Measurements from ENCODE around the gene NCK1. TPM values are rescaled to one million over a fixed set of nuclear protein-coding genes. Genes with fewer than 3 reads are reported as not detected.
A peak's percentile ranks its signal among the peaks of the same experiment; 100 is the strongest.

NCK1 gene
- polyA plus RNA-seq (ENCODE audit: insufficient read length in 3 of 3), result 10 to 100 TPM; 31.7 to 40.1 (median 36.5) TPM
- long read RNA-seq, donor 1, transcript NCK1-207 (4 exons, 1,971 nt), result major isoform, 6 of 9 reads
- long read RNA-seq, donor 1, partial matches to known transcripts, result 0 of 9 reads
- long read RNA-seq, donor 1, other reads (novel, unspliced or antisense), result 0 of 9 reads
- long read RNA-seq, donor 2, transcript NCK1-201 (4 exons, 1,937 nt), result major isoform, 5 of 7 reads
- long read RNA-seq, donor 2, partial matches to known transcripts, result 0 of 7 reads
- long read RNA-seq, donor 2, other reads (novel, unspliced or antisense), result 0 of 7 reads
- long read RNA-seq, donor 3, partial matches to known transcripts, result 0 of 3 reads
- long read RNA-seq, donor 3, other reads (novel, unspliced or antisense), result 0 of 3 reads
- long read RNA-seq, donor 4, transcript NCK1-201 (4 exons, 1,937 nt), result major isoform, 5 of 8 reads
- long read RNA-seq, donor 4, partial matches to known transcripts, result 0 of 8 reads
- long read RNA-seq, donor 4, other reads (novel, unspliced or antisense), result 0 of 8 reads
- long read RNA-seq, donor 5, partial matches to known transcripts, result 8 of 11 reads
- long read RNA-seq, donor 5, other reads (novel, unspliced or antisense), result 0 of 11 reads
- long read RNA-seq, donor 6, transcript NCK1-201 (4 exons, 1,937 nt), result major isoform, 5 of 8 reads
- long read RNA-seq, donor 6, partial matches to known transcripts, result 0 of 8 reads
- long read RNA-seq, donor 6, other reads (novel, unspliced or antisense), result 0 of 8 reads
- long read RNA-seq, donor 7, transcript NCK1-201 (4 exons, 1,937 nt), result major isoform, 6 of 9 reads
- long read RNA-seq, donor 7, partial matches to known transcripts, result 0 of 9 reads
- long read RNA-seq, donor 7, other reads (novel, unspliced or antisense), result 0 of 9 reads
- long read RNA-seq, donor 8, partial matches to known transcripts, result 0 of 3 reads
- long read RNA-seq, donor 8, other reads (novel, unspliced or antisense), result 0 of 3 reads
- long read RNA-seq, donor 9, transcript NCK1-201 (4 exons, 1,937 nt), result major isoform, 8 of 12 reads
- long read RNA-seq, donor 9, partial matches to known transcripts, result 0 of 12 reads
- long read RNA-seq, donor 9, other reads (novel, unspliced or antisense), result 0 of 12 reads
- long read RNA-seq, donor 10, partial matches to known transcripts, result 0 of 4 reads
- long read RNA-seq, donor 10, other reads (novel, unspliced or antisense), result 0 of 4 reads
- long read RNA-seq, donor 11, transcript NCK1-201 (4 exons, 1,937 nt), result major isoform, 7 of 9 reads
- long read RNA-seq, donor 11, partial matches to known transcripts, result 0 of 9 reads
- long read RNA-seq, donor 11, other reads (novel, unspliced or antisense), result 0 of 9 reads
- long read RNA-seq, donor 12, transcript NCK1-201 (4 exons, 1,937 nt), result major isoform, 10 of 20 reads
- long read RNA-seq, donor 12, partial matches to known transcripts, result 8 of 20 reads
- long read RNA-seq, donor 12, other reads (novel, unspliced or antisense), result 0 of 20 reads
- long read RNA-seq, donor 13, partial matches to known transcripts, result 0 of 2 reads
- long read RNA-seq, donor 13, other reads (novel, unspliced or antisense), result 0 of 2 reads
- long read RNA-seq, donor 14, result 0 reads
- long read RNA-seq, donor 15, transcript NCK1-201 (4 exons, 1,937 nt), result major isoform, 12 of 19 reads
- long read RNA-seq, donor 15, partial matches to known transcripts, result 0 of 19 reads
- long read RNA-seq, donor 15, other reads (novel, unspliced or antisense), result 0 of 19 reads
- long read RNA-seq, donor 16, transcript NCK1-201 (4 exons, 1,937 nt), result major isoform, 8 of 16 reads
- long read RNA-seq, donor 16, partial matches to known transcripts, result 7 of 16 reads
- long read RNA-seq, donor 16, other reads (novel, unspliced or antisense), result 0 of 16 reads

- peak; percentile 98 for DNase-seq
These were observed at the start of gene NCK1 for GRCh38 chr3:136861890-136862616. TSS of gene NCK1 (plus strand) at chr3:136862208. CDS start at chr3:136928002, 65,794 bp downstream.

DNA sequence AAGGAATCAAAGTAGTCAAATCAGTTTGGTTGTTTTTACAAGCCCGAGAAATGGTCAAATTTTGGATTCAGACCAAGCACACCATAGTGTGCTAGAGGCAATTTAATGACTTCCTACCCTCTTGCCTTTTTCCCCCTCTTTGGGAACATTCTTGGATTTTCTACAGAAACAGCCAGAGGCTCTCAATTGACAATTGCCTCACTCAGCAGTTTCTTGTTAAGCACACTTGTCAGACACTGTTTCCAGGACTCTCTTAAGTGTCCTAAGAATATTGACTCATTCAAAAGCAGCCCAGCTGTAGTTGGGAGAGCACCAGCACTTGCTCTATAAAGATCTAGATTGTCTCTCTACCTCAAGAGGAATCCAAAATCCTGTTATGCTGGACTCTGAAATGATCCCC lies 44.6 kb upstream of the NCK1 start:
- no peak for DNase-seq

DNA sequence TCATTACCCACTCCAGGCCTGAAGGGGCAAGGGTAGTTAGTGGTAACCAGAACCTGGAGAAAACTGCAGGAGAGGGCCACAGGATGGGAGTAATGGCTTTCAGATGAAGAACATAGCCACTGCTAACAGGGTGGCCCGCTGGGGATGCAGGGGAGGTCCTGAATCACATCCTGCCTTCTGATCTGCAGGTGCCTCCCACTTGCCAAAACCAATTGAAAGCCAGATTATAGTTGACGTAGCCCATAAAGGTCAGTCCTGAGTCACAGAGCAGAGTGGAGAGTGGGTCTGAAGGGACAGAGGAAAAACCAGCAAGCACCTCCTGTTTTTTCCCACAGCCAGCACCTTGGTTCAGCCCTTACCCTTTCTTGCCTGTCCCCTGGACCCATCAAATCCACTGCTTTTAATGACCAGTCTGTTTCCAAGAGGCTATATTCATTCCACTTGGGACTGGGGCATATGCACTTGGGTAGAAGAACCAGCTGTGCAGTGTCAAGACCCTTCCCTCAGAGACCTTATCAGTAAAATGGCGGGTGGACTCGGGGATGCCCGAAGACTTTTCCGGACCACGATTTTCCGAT lies 43.7 kb upstream of the NCK1 start:
- DNase-seq, result no peak

- peak; percentile 65 for DNase-seq
These were observed 43.1 kb upstream of the NCK1 start, which contains the start of gene SLC35G2 for GRCh38 chr3:136818769-136819391. TSS of gene SLC35G2 (plus strand) at chr3:136819126. CDS start at chr3:136854461, 35,335 bp downstream.

GRCh38 chr3:136819392-136819730 lies 42.6 kb upstream of the NCK1 start:
- DNase-seq, result no peak

GRCh38 chr3:136819731-136820679 lies 42.0 kb upstream of the NCK1 start:
- DNase-seq, result peak; percentile 36

DNA sequence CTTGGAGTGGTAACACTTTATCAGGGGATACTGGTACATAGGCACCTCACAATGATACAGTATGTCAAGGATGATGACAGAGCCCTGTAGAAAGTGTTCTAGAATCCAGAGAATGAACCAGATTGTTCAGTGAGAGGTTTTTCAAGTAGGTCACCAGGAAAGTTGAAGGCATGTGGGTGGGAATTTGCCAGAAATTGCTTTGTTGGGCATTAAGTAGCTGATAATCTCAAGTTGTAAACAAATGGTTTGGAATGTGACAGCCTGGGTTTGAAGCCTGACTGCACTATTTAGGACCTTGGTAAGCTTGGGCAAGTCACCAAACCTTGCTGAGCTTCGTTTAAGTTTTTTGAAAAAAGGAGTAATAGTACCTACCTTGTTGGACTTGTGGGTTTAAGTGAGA lies 30.5 kb upstream of the NCK1 start:
- no peak for DNase-seq

DNA sequence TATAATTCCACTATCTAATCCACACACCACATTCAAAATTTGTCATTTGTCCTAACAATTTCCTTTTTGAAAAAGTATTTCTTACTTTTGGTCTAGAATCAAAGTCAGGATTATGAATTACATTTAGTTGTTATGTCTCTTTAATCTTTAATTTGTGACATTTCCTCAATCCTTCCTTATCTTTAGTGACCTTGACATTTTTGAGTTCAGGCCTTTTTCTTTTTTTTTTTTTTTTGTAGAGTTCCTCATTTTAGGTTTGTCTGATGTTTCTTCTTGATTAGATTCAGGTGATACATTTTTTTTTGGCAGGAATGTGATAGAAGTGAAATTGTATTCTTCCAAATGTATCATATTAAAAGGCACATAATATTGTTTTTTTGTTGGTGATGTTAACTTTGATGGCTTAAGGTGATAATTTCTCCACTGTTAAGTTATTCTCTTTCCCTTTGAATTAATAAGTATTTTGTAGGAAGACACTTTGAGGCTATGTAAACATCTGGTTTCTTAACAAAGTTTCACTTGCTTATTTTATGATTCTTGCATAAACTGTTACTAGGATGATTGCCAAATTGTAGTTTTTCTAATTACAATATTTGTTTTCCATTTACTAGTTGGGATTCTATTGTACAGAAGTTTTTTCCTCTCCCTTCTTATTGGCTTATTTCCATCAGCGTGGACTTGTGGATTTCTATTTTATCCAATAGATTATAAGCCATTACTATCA lies 26.8 kb upstream of the NCK1 start:
- no peak for DNase-seq

- no peak for DNase-seq
These were observed 26.0 kb upstream of the NCK1 start for GRCh38 chr3:136835813-136836510.

DNA sequence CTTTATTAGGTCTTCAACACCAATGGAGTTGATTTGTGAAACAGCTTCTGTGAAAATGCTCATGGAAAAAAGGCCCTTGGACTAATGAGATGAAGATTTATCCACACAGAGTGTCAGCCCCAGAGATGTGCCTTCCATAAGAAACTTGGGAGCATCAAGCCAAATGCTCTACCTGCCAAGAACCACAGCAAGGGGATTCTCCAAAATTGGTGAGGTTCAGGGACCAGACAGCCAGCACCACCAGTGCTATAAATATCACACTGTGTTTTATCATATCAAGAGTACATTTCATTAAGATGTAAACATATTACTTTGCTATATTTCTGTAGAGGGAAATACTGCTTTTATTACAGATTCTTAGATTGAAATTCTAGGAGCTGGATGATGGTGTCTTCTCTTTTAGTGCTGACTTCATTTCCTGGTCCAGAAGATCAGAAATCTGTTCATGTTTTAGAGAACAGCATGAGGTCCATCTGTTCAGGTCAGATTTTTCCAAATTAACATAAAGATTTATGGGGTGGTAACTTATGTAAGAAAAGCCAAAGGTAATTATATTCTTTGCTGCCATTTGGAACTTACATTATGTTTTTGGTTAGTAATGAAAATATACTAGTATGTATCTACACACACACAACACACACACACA lies 25.4 kb upstream of the NCK1 start:
- no peak for DNase-seq

GRCh38 chr3:136838641-136839555 lies 23.1 kb upstream of the NCK1 start:
- DNase-seq, result no peak

GRCh38 chr3:136839556-136839931 lies 22.5 kb upstream of the NCK1 start:
- DNase-seq, result no peak

DNA sequence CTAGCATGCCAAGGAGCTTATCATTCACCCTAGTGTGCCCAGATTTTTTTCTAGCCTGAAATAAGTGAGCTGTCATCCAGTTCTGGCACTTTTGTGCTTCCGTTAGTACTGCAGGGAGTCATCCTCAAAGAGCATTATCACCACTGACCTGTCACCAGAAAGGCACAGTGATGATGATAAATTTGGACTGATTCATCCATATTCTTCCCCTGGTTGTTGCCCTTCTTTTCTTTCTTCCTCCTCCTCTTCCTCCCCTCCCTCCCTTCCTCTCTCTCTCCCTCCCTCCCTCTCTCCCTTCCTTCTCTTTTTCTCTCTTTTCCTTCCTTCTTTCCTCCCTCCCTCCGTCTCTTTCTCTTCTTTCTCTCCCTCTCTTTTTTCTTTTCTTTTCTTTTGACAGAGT lies 21.8 kb upstream of the NCK1 start:
- DNase-seq, result no peak

- no peak for DNase-seq
These were observed 19.7 kb upstream of the NCK1 start for GRCh38 chr3:136842294-136842693.

DNA sequence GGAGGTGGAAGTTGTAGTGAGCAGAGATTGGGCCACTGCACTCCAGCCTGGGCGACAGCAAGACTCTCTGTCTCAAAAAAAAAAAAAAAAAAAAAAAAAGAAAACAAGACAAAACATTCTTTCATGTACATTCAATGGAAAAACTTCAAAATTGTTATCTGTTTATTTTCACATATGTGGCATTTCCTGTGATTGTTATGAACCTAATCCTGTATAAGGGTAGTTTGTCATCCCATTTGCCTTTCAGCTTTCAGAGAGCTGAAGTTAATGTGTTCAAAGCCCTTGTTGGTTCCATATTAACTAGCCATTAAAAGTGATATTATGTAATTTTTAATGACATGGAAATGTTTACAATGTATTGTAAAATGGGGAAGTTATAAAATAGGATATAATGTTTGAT lies 17.3 kb upstream of the NCK1 start:
- DNase-seq, result no peak
